Left renal cortex interstitium (tissue), 4 donors: ENCODE measurements around the gene SGPL1. TPM values are rescaled to one million over a fixed set of nuclear protein-coding genes. Genes with fewer than 3 reads are reported as not detected.
A peak's percentile ranks its signal among the peaks of the same experiment; 100 is the strongest.

ENCODE experiments used
- DNase-seq, 4 donors: peaks; one replicate each; pipeline ENCODE4 v3.0.0-alpha.2; 2013; ENCODE audit warnings: low read depth in 4 of 4, low spot score in 2 of 4, missing footprints in 1 of 4
- polyA plus RNA-seq, 4 donors: library from polyadenylated mRNA; unstranded; fragments of 120-200 nt; gene quantifications; one replicate each; pipeline ENCODE4 v1.2.1, GENCODE V29; 2013; ENCODE audit not compliant: insufficient read length in 4 of 4

Gene SGPL1
- polyA plus RNA-seq, 4 donors: 57.4 to 69.0 (median 61.8) TPM

DNA sequence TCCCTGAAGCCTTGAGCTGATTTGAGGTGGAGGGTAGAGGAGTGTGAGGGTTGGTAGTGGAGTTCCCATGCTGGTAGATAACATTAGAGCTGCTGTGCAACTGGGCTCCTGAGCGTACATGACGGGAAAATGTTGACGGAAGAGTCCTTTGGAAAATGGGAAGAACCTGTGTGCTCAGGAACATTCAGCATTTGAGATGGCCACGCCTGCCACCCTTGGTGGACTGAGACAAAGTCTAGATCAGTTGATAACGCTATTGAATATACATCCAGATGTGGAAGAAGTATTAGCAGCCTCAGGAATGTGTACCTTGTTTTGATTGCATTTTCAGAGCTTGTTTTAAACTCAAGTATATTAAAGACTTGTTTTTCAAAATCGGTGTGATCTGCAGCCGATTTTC, 56.5 kb downstream of the SGPL1 start:
- DNase-seq: no peak

DNA sequence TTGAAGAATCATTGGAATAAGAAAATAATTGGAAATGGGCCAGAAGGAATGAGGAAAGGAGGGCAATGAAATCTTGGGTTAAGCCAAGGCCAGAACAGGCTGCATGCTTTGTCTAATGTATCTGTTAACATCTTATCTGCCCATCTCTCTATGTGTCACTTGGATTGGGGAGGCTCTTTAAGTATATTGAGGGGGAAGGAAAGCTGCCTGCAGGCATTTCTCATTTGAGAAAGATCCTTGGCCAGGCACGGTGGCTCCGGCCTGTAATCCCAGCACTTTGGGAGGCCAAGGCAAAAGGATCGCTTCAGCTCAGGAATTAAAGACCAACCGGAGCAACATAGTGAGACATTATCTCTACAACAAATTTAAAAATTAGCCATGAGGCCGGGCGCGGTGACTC, 58.3 kb downstream of the SGPL1 start:
- no peak for DNase-seq

DNA sequence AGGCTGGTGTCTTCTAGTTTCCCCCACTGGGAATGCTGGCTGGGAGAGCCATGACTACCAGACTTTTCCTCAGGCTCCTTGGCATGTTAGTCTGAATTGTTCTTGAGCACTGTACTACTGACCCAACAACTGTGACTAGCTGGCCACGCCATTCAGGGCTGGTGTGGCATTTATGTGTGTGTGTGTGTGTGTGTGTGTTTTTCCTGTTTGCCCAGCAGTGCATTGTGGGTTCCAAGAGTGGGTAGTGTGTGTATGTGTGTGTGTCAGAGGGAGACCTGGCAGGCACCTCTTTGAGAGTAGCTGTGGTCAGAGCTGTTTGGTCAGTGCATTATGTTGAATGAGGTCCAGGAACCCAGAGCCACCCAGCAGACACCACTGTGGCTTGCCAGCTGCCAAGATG, 63.5 kb downstream of the SGPL1 start:
- DNase-seq: no peak

DNA sequence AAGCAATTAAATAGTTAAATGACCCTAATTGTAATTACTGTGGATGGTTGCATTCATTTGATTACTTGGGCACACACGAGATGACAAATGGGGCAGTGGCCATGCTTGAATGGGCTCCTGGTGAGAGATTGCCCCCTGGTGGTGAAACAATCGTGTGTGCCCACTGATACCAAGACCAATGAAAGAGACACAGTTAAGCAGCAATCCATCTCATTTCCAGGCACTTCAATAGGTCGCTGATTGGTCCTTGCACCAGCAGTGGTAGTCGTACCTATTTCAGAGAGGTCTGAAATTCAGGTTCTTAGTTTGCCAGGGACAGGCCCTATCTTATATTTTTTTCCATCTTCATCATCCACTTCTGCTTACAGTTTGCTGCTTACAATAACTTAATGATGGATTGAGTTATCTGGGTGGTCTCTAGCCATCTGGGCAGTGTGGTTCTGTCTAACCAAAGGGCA, 64.4 kb downstream of the SGPL1 start:
- DNase-seq: peak in 2 of 4 donors; percentile 54 to 69

DNA sequence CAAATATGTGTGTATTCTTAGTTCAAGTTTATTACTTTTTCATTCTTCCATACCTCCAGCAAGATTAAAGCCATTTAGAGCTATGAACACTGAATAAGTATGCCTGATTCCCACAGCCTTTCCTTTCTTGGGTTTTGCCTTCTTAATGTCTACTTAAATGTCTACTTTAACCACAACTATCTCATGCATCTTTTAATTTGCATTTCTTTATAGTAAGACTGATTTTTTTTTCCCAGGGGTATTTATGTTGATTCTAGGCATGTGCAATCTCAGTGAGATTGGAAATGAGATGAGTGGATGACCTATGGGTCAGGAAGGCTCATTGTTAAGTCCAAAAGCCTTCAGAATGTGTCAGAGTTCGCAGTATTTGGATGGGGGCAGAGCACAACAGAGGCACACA, 69.0 kb downstream of the SGPL1 start:
- no peak for DNase-seq

DNA sequence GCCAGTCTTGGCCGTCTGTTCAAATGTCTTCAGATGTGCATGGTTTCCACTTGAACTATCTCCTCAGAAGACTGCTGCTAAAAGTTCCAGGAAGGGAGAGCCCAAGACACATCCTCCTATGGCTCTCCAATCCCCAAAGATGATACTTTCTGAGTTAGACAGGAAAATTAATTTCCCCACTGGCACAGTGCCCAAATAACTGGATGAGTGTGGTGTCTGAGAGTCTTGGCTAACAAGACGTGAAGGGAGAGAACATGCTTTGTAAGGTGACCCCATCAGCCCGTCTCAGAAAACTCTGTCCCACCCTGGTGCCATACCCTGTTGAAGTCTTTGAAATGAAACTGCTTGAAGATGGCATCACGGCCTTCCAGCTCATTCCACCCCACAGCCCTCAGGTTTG, 69.7 kb downstream of the SGPL1 start:
- DNase-seq: no peak

DNA sequence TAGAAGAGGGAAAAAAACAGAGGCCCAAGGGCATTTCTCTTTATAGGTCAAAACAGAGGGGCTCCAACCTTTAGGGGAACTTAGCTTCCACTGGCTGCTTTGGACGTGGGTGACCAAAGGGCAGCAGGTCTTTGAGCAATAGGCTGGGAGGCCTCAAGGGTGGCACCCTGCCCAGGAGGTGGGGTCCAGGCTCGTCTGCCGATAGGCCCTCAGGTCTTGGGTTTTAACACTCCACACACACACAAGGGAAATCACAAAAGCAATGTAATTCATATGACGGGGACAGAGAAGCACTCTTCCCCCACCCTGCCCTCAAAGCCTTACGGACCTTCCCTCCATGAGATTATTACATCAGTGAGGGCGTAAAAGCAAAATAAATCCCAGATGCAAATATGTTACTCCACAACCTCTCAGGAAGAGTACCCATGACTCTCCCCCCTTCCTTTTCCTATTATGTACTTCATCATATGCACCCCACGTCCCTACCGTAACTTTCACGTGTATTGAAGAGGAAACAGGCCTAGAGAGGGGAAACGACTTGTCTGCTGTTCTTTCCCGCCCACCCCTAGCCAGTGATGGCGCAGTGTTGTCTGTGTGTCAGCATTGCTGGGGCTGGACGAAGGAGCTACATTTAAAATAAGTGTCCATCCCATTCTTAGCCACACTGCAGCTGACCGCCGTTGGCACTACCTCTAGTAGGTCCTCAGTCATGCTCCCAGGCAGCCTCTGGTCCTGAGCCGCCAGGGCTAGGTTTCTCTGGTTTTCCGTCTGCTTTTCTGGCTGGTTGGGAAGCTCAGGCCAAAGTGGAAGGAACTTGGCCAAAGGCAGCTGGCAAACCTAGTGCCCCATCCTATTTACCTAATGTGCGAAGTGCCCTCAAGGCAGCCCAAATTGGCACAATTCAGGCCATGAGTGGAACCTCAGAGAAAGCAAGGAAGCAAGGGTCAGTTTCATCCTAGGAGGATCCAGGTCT, 70.5 kb downstream of the SGPL1 start:
- DNase-seq: no peak

DNA sequence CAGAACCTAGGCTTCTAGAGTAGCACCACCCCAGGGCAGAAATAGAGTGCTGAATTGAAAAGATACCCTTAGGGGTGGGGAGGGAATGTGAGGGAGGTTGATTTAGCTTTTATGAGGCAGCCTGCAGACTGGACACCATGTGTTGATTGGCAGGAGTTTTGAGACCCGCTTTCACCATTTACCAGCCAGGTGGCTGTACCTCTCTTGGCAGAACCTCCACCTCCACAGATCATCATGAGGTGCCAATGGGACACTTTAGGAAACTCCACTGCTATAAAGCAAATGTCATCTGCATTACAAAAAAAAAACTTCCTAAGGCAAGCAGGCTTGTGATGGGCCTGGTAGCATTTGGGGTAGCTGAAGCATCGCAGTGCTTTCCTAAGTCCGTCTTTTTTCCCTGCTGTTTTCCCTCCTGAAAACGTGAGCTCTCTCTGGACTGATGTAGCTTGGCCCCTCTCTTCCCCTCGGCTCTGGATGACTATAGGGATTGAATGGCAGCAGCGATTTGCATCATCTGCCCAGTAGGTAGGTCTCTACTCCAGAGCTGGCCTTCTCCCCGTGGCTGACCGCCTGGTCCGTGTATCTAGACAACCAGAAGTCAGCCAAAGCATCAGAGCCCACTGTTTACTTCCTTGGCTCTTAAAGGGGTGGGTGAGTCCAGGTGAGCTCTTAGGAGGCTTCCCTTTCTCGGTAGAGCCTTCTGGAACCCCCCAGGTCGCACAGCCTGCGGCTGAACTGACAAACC, 71.3 kb downstream of the SGPL1 start:
- no peak for DNase-seq

DNA sequence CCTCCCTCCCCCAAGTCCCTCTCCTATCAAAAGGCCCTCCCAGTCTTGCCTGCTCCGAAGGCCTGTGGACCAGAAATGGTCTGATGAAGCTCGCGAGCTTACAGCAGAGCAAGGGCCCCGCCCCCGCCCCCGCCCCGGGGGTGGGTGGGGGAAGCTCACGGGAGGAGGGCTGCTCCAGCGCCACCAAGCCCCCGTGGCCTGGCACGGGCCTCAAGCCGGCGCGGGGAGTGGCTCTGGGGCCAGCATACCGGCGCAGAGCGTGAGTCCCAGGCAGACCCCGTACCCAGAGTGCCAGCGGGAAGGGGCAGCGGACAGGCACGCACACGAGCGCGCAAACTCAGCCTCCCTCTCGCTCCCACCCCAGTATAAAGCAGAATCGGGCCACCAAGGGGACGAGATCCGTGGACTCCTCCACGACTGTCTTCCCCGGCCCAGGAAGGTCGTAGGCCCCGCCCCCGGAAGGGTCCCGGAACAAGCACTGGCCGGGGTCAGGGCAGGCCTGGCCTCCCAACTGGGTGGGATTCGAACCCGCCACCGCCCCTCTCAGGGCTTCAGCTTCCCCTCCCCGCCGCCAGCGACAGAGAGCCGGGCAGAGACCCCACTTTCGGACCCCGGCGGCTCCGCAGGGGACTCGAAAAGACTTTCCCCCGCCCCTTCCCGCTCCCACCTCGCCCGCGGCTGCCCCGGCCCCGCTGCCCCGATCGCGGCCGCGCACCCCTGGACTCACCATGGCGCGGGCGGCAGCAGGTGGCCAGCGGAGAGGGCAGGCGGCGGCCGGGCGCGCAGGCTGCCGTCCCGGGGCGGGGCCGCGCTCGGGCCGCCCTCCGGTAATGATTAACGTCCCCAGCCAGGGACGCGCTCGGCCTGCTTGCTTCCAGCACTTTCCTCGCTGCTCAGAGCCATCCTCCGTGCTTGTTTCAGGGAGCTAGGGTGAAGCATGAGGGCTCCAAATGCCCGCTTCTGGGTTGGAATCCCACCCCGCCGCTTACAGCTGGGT, 72.4 kb downstream of the SGPL1 start, which contains the start of gene PCBD1:
Gene PCBD1, minus strand, starts transcription at position 762 of the 997 bp plus-strand sequence. Its CDS starts 32 bp downstream, at position 730.
- peak in 2 of 4 donors; percentile 63 to 65 for DNase-seq

DNA sequence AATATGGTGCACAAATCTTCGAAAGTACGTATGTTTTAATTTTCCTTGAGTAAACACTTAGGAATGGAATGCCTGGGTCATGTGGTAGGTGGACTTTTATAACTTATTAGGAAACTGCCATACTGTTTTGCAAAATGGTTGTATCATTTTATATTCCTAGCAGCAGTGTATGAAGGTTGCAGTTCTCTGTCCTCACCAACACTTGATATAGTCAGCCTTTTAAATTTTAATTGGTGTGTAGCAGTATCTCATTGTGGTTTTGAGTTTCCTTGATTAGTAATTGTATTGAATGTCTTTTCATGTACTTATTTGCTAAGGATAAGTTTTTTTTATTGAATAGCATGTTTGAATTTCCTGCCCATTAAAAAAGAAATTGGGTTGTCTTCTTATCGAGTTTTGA, 73.5 kb downstream of the SGPL1 start:
- DNase-seq: no peak

DNA sequence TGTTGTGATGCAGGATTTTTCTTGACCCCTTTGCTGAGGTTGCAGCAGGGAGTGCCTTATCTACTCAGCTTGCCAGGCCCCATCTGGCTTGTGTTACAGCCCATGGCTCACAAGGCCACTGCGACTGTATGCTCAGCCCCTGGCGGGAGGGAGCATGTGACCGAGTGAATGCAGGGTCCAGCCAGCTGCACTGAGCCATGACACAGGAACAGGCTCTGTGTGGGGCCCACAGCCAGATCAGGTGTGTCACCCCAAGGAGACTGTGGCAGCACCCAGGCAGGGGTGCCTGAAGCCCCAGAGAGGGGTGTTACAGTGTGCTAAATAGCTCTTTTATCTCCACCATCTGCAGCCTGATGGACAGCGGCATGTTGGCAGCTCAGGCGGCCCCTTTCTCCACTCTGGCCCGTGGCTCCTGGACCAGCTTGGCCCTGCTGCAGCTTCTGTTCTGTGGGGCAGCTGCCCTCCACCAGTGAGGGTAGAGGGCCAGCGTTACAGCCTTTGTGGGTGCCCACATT, 75.2 kb downstream of the SGPL1 start:
- peak in 1 of 4 donors; percentile 54 for DNase-seq

DNA sequence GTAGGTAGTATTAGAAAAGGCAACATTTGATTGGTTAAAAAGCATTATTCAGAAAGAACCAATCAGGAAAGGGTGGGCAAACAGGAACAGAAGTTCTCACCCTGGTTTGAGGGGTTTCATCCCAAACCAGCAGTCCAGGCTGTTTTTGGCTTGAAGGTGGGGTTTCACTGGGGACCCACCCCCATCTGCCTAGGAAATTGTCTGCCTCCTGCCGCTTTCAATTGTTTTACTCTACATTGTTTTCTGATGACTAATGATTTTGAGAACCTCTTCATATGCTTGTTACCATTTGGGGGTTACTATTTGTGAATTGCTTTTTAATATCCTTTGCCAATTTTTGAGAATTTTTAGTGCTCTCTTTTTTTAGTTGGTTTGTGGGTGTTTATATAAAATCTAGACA, 75.9 kb downstream of the SGPL1 start:
- DNase-seq: no peak

DNA sequence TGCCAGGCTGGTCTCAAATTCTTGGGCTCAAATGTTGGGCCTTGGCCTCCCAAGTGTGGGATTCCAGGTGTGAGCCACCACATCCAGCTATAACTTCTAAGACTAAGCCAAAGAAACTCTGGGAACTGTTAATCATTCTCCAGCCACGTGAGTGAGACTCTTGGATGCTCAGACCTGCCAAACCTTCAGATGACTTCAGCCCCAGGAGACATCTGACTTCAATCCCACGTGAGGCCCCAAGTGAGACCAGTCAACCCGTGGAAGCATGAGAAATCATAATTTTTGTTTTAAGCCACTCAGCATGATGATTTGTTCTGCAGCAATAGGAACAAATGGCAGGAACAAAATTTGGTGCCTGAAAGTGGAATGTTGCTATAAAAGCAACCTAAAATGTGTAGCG, 76.9 kb downstream of the SGPL1 start:
- DNase-seq: no peak

DNA sequence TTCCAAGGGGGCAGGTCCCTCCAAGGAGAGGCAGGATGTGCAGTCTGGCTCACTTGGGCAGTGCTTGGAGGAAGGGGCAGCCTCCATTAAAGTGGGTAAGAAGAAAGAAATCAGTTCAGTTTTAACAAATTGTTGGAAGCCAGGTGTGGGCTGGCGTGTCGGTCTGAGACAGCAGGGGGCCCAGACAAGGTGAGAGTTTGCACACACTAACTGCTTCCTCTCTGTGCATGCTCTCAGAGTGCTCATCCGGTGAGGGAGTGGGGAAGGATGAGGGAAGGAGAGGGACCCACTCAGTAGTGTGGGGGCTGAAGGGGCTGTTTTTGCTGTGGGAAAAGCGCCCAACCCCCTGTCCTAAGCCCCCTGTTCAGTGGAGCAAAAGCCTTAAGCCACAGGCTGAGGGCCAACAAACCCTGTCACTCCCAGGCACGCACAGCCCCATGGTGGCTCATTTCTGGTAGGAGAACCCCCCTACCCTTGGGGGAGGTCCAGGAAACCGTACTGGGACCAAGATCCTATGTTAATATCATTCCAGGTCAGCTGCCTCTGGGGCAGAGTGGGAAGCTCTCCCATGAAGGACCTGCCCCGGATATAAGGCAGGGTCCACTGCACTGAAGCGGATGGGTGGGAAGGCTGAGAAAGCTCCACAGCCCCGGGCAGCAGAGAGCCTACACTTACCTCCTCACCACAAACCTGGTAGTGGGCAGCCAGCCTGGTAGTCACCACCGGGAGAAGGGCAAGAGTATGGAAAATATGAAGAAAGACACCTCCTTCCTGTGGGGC, 77.7 kb downstream of the SGPL1 start:
- no peak for DNase-seq

DNA sequence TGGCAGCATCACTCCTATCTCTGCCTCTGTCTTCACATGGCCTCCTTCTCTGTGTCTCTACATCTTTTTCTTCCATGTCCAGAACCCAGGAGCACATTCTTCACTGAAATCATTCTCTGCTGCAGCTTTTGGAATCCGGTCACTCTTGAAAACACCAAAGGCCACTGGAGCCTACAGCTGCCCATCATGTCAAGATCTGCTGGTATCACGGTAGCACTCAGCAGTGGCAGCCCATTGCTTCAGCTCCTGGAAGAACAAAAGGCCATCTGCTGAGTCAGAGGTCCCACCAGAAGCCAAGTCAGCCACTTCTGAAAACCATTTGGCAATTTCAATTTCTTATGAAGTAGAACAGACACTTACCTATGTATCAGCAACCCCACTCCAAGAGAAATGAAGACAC, 78.7 kb downstream of the SGPL1 start:
- no peak for DNase-seq

DNA sequence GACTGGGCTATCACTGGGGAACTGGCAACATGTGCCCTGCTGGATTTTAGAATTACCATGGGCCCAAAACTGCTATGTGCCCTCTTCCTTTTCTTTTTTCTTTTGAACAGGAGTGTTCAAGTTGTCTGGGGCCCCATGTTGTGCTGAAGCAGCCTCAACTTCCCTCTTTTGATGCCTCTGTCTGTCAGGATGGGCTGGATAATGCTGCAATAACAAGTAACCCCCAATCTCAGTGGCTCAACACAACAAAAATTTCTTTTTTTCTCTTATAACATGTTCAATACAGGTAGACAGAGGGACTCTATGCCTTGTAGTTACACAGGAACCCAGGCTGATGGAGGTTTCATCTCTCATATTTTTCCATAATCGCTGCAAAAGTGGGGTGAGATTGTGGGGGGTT, 80.8 kb downstream of the SGPL1 start:
- DNase-seq: no peak

DNA sequence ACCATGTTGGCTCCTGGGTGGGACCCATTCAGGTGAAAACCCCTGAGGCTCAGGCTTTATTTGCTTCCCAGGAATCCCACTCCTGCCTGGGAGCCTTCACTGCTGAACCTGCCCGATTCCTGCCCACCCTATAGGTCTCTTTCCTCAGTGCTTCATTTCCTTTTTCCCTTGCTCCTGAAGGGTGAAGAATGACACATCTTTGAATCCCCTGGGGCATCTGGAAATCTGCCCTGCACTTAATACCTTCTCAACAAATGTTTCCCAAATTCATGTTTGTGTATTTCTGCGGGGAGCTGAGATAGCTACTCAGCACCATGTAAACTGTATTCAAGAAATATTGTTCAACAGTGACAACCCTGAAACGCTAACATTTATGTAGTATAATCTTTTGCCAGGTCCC, 82.9 kb downstream of the SGPL1 start:
- DNase-seq: no peak

DNA sequence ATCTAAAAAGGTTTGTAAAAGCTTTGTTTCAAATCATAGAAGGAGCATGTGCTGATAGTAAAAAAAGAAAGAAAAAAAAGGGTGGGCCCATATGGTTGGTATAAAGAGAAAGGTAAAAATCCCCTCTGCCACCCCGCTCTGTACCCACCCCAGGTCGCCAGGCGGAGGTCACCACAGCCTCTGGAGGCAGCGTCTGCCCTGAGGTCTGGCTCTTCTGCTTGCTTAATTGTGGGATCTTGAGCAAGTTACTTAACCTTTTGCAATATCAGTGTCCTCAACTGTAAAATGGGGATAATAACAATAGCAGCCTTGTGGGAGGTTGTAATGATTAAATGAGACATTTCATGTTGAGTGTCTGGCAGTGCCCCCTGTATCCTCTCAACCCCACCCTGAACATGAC, 83.3 kb downstream of the SGPL1 start:
- no peak for DNase-seq

DNA sequence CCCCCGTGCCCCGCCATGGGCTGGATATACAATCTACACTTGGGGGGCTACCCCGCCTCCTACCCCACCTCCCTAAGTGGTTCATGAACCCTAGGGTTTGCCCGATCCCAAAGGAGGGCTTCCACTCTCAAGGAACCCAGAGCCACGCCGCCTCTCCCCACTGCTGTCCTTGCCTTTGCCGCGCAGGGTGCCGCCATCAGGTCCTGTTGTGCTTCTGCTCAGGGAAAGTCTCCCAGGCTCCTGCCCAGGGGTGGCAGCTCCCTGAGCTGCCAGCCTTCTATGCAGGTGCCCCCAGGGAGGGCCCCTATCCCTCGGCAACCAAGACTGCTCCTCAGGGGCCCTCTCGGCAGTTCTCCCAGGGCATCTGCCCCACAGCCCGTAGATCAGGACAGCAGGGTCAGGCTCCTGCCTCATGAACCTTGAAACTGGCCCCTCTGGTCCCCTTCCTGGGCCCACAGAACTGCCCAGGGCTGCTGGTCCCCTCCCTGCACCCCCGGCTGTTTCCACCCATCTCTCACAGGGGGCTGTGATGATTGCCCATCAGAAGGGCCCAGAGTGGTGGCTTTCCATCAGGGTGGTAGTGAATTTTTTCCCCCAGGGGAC, 85.6 kb downstream of the SGPL1 start:
- no peak for DNase-seq
